Activated effector memory CD4-positive, alpha-beta T cell treated with Interleukin-2 at 50 U/mL for 16 hours (primary cell): ENCODE results near the gene ZNF729.
"Not testable (repeated sequence)": the region's sequence is repeated elsewhere in the genome, so short reads cannot be mapped to it uniquely, and the experiment has no call there.

Experiments used
- DNase-seq: peaks from one replicate; pipeline ENCODE4 v3.0.0-alpha.2; 2020

ZNF729 gene

DNA sequence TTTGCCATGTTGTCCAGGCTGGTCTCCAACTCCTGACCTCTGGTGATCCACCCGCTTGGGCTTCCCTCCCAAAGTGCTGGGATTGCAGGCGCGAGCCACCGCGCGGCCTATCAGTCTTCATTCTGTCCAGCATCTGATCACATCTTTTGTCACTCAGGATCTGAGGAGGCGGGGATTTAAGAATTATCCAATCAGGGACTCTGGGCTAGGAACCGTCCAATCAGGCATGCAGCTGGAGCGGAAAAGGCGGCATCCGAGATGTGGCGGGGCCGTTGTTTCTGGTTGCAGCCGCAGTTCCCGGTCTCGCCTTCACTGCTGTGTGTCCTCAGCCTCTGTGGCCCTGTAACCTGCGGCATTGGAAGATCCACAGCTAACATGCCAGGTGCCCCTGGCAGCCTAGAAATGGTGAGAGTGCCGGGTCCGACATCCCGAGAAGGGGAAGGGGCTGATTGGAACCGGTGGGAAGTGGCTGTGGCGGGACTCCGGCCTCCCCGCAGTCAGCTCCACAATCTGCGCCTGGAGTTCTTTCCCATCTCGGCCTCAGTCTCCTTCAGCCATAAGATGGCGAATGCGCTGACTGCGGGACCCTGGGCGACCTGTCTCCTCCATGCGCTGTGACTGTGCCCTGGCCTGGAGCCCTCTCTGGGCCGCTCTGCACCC is at the start of gene ZNF729:
TSS of gene ZNF729 (plus strand) at position 291 of the 660 bp plus-strand sequence. CDS start at position 376, 85 bp downstream.
- DNase-seq = no peak

DNA sequence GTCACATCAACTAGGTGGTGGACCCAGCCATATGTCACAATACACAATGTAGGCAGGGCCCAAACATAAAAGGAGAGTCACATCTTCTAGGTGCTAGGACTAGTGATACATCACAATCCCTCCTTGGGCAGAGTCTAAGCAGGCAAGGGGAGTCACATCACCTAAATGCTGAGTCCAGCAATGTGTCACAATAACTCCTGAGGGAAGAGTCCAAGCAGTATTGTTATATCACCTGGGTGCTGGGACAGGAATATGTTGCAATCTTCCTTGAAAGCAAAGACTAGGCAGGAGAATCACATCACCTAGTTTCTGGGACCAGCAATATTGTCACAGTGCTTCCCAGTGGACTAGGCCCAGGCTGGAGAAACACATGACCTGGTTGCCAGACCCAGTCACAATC is 29.4 kb upstream of the ZNF729 start:
- DNase-seq = no peak

DNA sequence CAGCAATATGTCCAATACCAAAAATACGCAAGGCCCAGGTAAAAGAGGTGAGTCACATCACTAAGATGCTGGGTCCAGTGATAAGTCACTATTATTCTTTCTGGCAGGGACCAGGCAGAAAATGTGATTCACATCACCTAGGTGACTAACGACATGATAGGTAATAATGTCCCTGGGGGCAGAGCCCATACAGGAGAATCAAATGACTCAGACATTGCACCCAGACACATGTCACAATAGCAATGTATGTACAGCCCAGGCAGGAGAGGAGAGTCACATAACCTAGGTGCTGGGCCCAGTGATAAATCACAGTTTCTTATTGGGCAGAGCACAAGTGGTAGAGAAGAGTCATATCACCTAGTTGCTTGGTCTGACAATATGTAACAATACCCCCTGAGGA is 28.9 kb upstream of the ZNF729 start:
- no peak for DNase-seq

DNA sequence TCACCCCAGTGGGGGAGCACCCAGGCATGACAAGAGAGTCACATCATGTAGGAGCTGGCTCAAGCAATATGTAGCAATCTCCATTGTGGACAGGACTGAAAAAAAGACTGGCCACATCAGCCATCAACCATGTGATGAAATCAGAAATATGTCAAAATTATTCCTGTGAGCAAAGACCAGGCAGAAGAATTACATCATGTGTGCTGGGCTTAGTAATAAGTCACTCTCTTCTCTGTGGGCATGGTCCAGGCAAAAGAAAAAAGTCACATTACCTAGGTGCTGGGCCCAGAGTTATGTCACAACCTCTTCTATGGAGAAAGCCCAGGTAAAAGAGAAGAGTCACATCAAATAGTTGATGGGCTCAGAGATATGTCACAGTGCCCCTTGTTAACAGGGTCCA is 28.3 kb upstream of the ZNF729 start:
- no peak for DNase-seq

DNA sequence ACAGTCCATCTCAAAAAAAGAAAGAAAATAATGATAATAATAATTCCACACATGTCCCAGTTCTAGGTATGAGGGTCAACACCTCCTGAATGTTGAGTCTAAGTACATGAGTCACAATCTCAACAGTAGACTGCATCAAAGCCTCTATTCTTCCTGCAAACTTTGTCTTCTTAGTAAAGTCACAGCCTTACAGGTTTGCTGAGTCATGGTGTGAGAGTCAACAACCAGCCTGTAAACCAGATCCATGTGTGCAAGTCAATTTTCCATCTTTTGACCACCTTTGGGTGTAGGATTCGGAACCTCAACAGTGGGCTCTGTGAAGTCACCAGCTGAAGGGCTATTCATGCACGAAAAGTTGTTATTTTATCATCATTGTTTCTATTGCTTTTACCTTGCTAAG is 25.7 kb upstream of the ZNF729 start:
- DNase-seq = no peak

DNA sequence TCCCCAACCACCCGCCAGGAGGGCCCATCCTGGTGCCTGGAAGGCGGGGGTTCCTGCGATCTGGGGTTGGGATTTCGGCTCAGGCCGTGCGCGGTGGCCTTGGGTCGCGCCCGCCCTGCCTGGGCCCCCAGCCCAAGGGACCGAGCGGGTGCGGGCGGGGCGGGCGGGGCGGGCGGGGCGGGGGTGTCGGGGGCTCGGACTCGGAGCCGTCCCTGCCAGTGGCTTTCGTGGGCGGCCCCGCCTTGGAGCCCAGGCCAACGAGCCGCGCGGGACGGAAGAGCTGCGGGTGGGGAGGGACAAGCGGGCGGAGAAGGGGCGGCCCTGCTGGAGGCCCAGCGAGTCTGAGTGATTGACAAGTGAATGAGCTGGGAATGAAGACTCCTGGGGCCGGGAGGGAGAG is 24.6 kb upstream of the ZNF729 start:
- DNase-seq = no peak

DNA sequence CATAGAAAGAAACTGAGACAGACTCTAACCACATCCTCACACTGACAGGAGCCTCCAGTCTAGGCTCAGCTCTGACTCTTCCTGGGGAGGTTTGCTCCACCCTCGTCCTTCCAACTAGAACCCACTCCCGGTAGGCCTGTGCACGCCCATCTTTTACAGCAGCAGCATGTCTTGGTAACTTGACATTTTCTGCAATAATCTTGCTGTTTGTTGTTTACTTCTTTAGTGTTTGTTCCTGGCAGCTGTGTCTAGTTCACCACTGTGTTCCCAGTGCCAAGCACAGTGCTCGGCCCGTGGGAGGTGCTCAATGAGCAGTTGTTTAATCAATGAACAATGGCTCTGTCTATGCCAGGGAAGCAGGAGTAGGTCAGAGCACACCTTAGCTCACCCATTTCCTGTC is 23.1 kb upstream of the ZNF729 start:
- no peak for DNase-seq

DNA sequence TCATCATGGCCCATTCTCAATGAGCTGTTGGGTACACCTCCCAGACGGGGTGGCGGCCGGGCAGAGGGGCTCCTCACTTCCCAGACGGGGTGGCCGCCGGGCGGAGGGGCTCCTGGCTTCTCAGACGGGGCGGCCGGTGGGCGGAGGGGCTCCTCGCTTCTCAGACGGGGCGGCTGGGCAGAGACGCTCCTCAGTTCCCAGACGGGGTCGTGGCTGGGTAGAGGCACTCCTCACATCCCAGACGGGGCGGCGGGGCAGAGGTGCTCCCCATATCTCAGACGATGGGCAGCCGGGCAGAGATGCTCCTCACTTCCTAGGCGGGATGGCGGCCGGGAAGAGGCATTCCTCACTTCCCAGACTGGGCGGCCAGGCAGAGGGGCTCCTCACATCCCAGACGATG is 35.3 kb downstream of the ZNF729 start:
- DNase-seq = not testable (repeated sequence)

DNA sequence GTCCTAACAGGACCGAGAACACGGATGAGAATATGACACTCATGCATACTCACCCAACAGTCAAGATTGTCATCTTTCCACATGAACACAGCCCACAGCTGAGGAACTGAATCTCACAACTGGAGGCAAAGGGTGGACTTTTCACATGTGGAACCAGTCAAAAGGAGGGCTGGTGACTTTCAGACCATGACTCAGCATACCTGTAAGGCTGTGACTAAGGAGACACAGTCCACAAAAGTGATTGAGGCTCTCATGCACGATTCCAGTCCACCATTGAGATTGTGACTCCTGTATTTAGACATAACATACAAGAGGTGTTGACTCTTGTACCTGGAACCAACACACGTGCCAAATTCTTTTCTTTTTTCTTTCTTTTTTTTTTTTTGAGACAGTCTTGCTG is 40.0 kb downstream of the ZNF729 start:
- no peak for DNase-seq

DNA sequence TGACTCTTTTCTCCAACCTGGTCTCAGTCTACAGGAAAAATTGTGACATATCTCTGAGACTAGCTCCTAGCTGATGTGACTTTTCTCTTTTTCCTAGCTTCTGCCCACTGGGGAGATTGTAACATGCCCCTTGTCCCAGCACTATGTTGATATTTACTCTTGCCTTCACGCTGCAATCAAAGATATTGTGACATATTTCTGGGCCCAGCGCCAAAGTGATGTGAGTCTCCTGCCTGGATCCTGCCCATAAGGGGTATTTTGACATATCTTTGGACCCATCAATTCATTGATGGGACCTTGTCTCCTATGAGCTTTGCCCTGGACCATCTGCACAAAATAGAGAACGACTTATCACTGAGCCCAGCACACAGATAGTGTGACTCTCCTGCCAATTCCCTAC is 41.1 kb downstream of the ZNF729 start:
- DNase-seq = no peak

DNA sequence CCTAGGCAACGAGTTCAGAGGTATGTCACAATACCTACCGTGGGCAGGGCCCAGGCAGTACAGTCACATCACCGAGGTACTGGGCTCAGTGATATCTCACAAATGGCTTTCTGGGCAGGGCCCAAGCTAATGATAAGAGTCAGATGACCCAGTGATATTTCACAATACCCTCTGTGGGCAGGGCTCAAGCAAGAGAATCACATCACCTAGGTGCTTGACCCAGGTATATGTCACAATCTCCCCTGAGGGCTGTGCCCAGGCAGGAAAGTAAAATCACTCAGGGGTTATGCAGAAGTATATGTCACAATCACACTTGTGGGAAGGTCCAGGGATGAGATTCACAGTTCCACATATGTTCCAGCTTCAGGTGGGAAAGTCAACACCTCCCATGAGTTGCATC is 45.3 kb downstream of the ZNF729 start:
- no peak for DNase-seq

DNA sequence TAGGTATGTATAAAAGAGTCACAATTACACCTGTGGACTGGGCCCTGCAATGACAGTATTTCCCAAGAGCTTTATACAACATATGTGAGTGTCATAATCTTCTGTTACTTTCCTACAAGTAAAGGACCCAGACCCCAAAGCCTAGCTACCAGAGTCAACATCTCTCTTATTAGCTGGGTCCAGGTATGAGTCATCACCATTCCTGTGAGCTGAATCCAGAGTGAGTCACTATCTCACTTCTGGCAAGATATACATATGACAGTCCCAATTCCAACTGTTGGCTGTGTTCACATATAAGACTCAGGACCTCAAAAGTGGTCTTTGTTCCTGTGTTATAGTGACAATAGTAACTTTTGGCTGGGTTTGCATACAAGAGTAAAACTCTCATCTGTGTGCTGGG is 46.7 kb downstream of the ZNF729 start:
- DNase-seq = no peak

DNA sequence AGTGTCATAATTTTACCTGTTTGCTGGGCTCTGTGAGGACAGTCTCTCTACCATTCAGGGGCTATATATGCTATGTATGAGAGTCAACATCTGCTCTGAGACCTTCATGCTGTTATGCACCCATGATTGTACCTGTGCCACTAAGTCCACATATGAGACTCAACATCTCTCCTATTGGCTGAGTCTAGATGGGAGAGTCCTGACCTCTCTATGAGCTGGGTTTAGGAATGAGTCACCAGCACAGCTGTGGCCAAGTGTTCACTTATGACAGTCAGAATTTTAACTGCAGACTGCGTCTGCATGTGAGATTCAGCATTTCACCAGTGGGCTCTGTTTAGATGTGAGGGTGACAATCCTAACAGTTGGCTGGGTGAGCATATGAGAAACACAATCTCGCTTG is 49.5 kb downstream of the ZNF729 start:
- DNase-seq = no peak

DNA sequence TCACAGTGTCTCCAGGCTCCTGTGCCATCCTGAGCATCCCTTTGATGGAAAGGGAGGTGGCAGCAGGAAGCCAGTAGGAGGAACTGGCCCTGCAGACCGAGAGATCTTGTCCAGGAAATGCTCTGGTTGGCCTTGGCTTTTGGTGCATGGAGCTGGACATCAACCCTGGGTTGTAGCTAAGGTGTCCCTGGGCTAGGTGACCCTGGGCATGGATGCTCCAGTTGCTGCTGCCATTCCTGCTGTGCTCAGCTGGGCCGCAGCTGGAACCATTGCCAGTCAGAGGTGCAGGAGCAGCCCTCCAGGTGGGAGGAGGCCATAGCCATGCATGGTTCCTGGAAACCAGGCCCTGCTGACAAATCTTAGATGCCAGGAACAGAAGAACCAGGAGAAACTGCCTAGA is 68.4 kb downstream of the ZNF729 start:
- no peak for DNase-seq
